Measurements from ENCODE around the gene PDK2.

DNA sequence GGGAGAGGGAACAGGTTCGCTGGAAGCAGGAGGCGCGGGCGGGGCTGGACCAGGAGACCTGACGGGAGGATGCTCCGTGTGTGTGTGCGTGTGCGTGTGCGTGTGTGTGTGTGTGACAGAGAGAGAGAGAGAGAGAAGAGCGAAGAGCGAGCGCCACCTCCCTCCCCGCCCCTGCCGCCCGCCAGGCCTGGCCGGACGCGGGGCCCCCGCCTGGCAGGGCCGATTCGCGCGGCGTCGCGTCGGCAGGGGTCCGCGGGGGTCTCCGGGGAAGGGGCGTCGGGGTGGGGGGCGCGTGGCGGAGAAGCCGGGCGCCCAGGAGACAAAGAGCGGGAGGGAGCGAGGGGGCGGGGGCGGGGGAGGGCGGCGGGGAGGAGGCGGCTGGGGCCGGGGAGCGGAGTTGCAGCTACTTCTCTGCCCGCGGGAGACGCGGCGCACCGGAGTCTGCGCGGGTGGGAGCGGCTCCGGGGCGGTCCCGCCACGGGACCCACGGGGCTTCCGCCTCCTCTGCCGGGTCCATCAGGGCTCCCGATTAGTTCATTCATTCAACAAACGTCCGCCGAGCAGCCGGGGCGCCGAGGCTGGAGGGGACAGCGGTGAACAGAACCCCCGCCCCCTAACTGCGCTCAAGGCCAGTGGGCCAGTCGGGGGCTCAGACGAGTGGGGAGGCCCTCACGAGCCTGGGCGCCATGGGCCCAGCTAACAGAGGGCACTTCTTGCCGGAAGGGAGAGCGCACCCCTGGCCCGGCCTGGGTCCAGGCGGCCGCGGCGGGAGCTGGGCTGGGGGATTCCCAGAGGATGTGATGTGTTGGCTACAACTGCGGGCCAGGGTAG is 34.8 kb downstream of the PDK2 start, which contains the start of gene SAMD14:
- TF ChIP-seq CTCF (IDR thresholded peaks at IDR 0.05 in 4 of 5, conservative IDR thresholded peaks at IDR 0.05 in 1 of 5) = no peak
- no peak for TF ChIP-seq POLR2A (IDR thresholded peaks at IDR 0.05)
